GM23338 (cell line): ENCODE results near the gene DNAH8.

Source experiments
- CTCF ChIP-seq, 2 experiments: fragments of 200-600 bp in 1 of 2; sonication (generic) in 1 of 2; conservative IDR thresholded peaks; 2 replicates each; pipeline versions ENCODE4 v1.5.1 to v1.6.1; 2016 to 2017; ENCODE audit warnings: antibody characterized with exemption in 2 of 2, low read depth in 2 of 2, mild to moderate bottlenecking in 2 of 2, moderate library complexity in 1 of 2
- POLR2AphosphoS5 ChIP-seq: IDR thresholded peaks from 2 replicates; pipeline ENCODE4 v1.6.1; 2016; ENCODE audit warnings: antibody characterized with exemption, low read depth
- REST ChIP-seq: IDR thresholded peaks from one replicate; pipeline ENCODE4 v1.6.1; 2018; ENCODE audit warnings: antibody characterized with exemption; ENCODE audit not compliant: unreplicated experiment

GRCh38 chr6:38901802-38902522 lies 186.9 kb downstream of the DNAH8 start:
- no peak for TF ChIP-seq POLR2AphosphoS5
- TF ChIP-seq CTCF (conservative IDR thresholded peaks at IDR 0.05; ENCODE audit: low read depth in 2 of 2) = 0 out of 4 replicates have a peak, but pooled peaks of 1 of the 2 experiments have one; percentile 23
- no peak for TF ChIP-seq REST
